Measurements from ENCODE around the gene C5orf34. TPM values are rescaled to one million over a fixed set of nuclear protein-coding genes. Genes with fewer than 3 reads are reported as not detected.
"Not testable (repeated sequence)": the region's sequence is repeated elsewhere in the genome, so short reads cannot be mapped to it uniquely, and the experiment has no call there.

Gene C5orf34
- total and polyA plus RNA-seq, 3 donors from 2014 or later, result 5.5 to 8.9 (median 8.5) TPM

GRCh38 chr5:43523662-43524072 is 8.7 kb upstream of the C5orf34 start:
- DNase-seq, result no peak
- no peaks in the 10 kb centered on the region for H3K27me3 ChIP-seq
- no peaks in the 10 kb centered on the region for H3K36me3 ChIP-seq (ENCODE audit: low read depth, missing control alignments)
- TF ChIP-seq CTCF (IDR thresholded peaks at IDR 0.05), result no peak
- no peak for TF ChIP-seq POLR2A (IDR thresholded peaks at IDR 0.05)
- no peak overlapping the region for H3K4me3 ChIP-seq
- no peaks in the 10 kb centered on the region for H3K4me1 ChIP-seq
- no peaks in the 10 kb centered on the region for H3K9me3 ChIP-seq
- no peak overlapping the region for H3K27ac ChIP-seq
- intact Hi-C loops (cut with DNase I; ENCODE audit: low total_unique reads), result no loop called here
- 60 to 78% methylated on average over 2 of the region's 2 CpGs for WGBS, 2 donors

- H3K27ac ChIP-seq, result no peak overlapping the region
- intact Hi-C loops (cut with DNase I; ENCODE audit: low total_unique reads), result no loop called here
- no peak for DNase-seq
- TF ChIP-seq CTCF (IDR thresholded peaks at IDR 0.05) (no peak), POLR2A (IDR thresholded peaks at IDR 0.05) (no peak)
- no peaks in the 10 kb centered on the region for H3K27me3 ChIP-seq
- WGBS, 2 donors, result 76 to 89% methylated on average over 1 of the region's 1 CpG
- H3K4me1 ChIP-seq, result no peaks in the 10 kb centered on the region
- no peak overlapping the region for H3K4me3 ChIP-seq
- H3K36me3 ChIP-seq (ENCODE audit: low read depth, missing control alignments), result no peaks in the 10 kb centered on the region
- no peaks in the 10 kb centered on the region for H3K9me3 ChIP-seq
These were observed 5.7 kb upstream of the C5orf34 start for GRCh38 chr5:43520615-43521014.

GRCh38 chr5:43515678-43516048 is 715 bp upstream of the C5orf34 start:
- Histone ChIP-seq H3K4me3 (peak overlapping the region; percentile 62 to 67), H3K9me3 (no peaks in the 10 kb centered on the region), H3K36me3 (ENCODE audit: low read depth, missing control alignments) (no peaks in the 10 kb centered on the region), H3K27ac (peak overlapping the region; percentile 88 to 91), H3K27me3 (no peaks in the 10 kb centered on the region), H3K4me1 (peaks cover 5% of the 10 kb centered on the region)
- DNase-seq, result no peak
- no peak for TF ChIP-seq CTCF (IDR thresholded peaks at IDR 0.05)
- no peak for TF ChIP-seq POLR2A (IDR thresholded peaks at IDR 0.05)
- 8 to 14% methylated on average over 1 of the region's 1 CpG for WGBS, 2 donors
- intact Hi-C loops (cut with DNase I; ENCODE audit: low total_unique reads), result no loop called here

GRCh38 chr5:43514471-43514815 is 505 bp downstream of the C5orf34 start:
- no peaks in the 10 kb centered on the region for H3K9me3 ChIP-seq
- TF ChIP-seq POLR2A (IDR thresholded peaks at IDR 0.05), result no peak
- no peak for TF ChIP-seq CTCF (IDR thresholded peaks at IDR 0.05)
- H3K4me1 ChIP-seq, result peaks cover 5% of the 10 kb centered on the region
- no peaks in the 10 kb centered on the region for H3K36me3 ChIP-seq (ENCODE audit: low read depth, missing control alignments)
- 2 to 3% methylated on average over 6 of the region's 6 CpGs for WGBS, 2 donors
- peak overlapping the region; percentile 62 to 67 for H3K4me3 ChIP-seq
- H3K27me3 ChIP-seq, result no peaks in the 10 kb centered on the region
- peak; percentile 21 for DNase-seq
- H3K27ac ChIP-seq, result peak overlapping the region; percentile 88 to 91
- intact Hi-C loops (cut with DNase I; ENCODE audit: low total_unique reads), result no loop called here

- no peaks in the 10 kb centered on the region for H3K27me3 ChIP-seq
- TF ChIP-seq CTCF (IDR thresholded peaks at IDR 0.05), result no peak
- no peak for TF ChIP-seq POLR2A (IDR thresholded peaks at IDR 0.05)
- peak overlapping the region; percentile 88 to 91 for H3K27ac ChIP-seq
- DNase-seq, result no peak
- intact Hi-C loops (cut with DNase I; ENCODE audit: low total_unique reads), result no loop called here
- H3K4me1 ChIP-seq, result peaks cover 5% of the 10 kb centered on the region
- H3K4me3 ChIP-seq, result peak overlapping the region; percentile 62 to 67
- no peaks in the 10 kb centered on the region for H3K9me3 ChIP-seq
- 11 to 15% methylated on average over 4 of the region's 4 CpGs for WGBS, 2 donors
- no peaks in the 10 kb centered on the region for H3K36me3 ChIP-seq (ENCODE audit: low read depth, missing control alignments)
These were observed 923 bp downstream of the C5orf34 start for GRCh38 chr5:43514025-43514424.

GRCh38 chr5:43511062-43511461 is 3.9 kb downstream of the C5orf34 start:
- H3K4me1 ChIP-seq; H3K27ac ChIP-seq; H3K4me3 ChIP-seq; intact Hi-C loops (cut with DNase I; ENCODE audit: low total_unique reads); H3K27me3 ChIP-seq; H3K36me3 ChIP-seq (ENCODE audit: low read depth, missing control alignments); H3K9me3 ChIP-seq; DNase-seq: not testable (repeated sequence)
- 96% methylated on average over 29 of the region's 36 CpGs; no CpG with 5 or more reads in 1 of the 2 donors for WGBS, 2 donors
